ENCODE measurements around the gene PABPN1L.

The PABPN1L gene

GRCh38 chr16:88884569-88885271 lies 18.3 kb upstream of the PABPN1L start:
- Histone ChIP-seq H3K36me3 (ENCODE audit: control insufficient read depth, low read length) (peaks cover 71% of the 10 kb centered on the region), H3K27me3 (ENCODE audit: control insufficient read depth, low read length) (no peaks in the 10 kb centered on the region), H3K9me3 (ENCODE audit: control insufficient read depth, insufficient read depth, low read length) (no peaks in the 10 kb centered on the region), H3K27ac (ENCODE audit: low read depth, low read length) (no peak overlapping the region), H3K79me2 (ENCODE audit: control insufficient read depth, low read length) (no peaks in the 10 kb centered on the region), H3K4me3 (ENCODE audit: low read length) (no peak overlapping the region), H3K4me1 (ENCODE audit: control insufficient read depth, low read length) (no peaks in the 10 kb centered on the region), H4K20me1 (ENCODE audit: control insufficient read depth, insufficient read depth, low read depth, low read length) (no peaks in the 10 kb centered on the region), H3F3A (ENCODE audit: control insufficient read depth, insufficient read depth) (no peaks in the 10 kb centered on the region), H3K9me2 (replicated peaks; ENCODE audit: control insufficient read depth, low read length) (no peaks in the 10 kb centered on the region), H3K4me2 (ENCODE audit: low read length) (no peak overlapping the region)
- TF ChIP-seq EZH2phosphoT487 (IDR thresholded peaks at IDR 0.05; ENCODE audit: borderline replicate concordance, low read length) = no peak
- TF ChIP-seq, protein P1, sequence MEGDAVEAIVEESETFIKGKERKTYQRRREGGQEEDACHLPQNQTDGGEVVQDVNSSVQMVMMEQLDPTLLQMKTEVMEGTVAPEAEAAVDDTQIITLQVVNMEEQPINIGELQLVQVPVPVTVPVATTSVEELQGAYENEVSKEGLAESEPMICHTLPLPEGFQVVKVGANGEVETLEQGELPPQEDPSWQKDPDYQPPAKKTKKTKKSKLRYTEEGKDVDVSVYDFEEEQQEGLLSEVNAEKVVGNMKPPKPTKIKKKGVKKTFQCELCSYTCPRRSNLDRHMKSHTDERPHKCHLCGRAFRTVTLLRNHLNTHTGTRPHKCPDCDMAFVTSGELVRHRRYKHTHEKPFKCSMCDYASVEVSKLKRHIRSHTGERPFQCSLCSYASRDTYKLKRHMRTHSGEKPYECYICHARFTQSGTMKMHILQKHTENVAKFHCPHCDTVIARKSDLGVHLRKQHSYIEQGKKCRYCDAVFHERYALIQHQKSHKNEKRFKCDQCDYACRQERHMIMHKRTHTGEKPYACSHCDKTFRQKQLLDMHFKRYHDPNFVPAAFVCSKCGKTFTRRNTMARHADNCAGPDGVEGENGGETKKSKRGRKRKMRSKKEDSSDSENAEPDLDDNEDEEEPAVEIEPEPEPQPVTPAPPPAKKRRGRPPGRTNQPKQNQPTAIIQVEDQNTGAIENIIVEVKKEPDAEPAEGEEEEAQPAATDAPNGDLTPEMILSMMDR (IDR thresholded peaks at IDR 0.05; ENCODE audit: low read depth, low read length, poor library complexity, severe bottlenecking) = no peak

GRCh38 chr16:88883946-88884345 lies 17.5 kb upstream of the PABPN1L start:
- Histone ChIP-seq H3K27ac (ENCODE audit: low read depth, low read length) (no peak overlapping the region), H4K20me1 (ENCODE audit: control insufficient read depth, insufficient read depth, low read depth, low read length) (no peaks in the 10 kb centered on the region), H3K9me2 (replicated peaks; ENCODE audit: control insufficient read depth, low read length) (no peaks in the 10 kb centered on the region), H3K9me3 (ENCODE audit: control insufficient read depth, insufficient read depth, low read length) (no peaks in the 10 kb centered on the region), H3K79me2 (ENCODE audit: control insufficient read depth, low read length) (no peaks in the 10 kb centered on the region), H3K4me3 (ENCODE audit: low read length) (no peak overlapping the region), H3K4me2 (ENCODE audit: low read length) (no peak overlapping the region), H3F3A (ENCODE audit: control insufficient read depth, insufficient read depth) (no peaks in the 10 kb centered on the region), H3K27me3 (ENCODE audit: control insufficient read depth, low read length) (no peaks in the 10 kb centered on the region), H3K36me3 (ENCODE audit: control insufficient read depth, low read length) (peaks cover 78% of the 10 kb centered on the region), H3K4me1 (ENCODE audit: control insufficient read depth, low read length) (no peaks in the 10 kb centered on the region)
- no peak for TF ChIP-seq EZH2phosphoT487 (IDR thresholded peaks at IDR 0.05; ENCODE audit: borderline replicate concordance, low read length)
- TF ChIP-seq, protein P1 (IDR thresholded peaks at IDR 0.05; ENCODE audit: low read depth, low read length, poor library complexity, severe bottlenecking) = no peak

GRCh38 chr16:88883117-88883895 lies 16.8 kb upstream of the PABPN1L start:
- H3K27me3 ChIP-seq (ENCODE audit: control insufficient read depth, low read length) = no peaks in the 10 kb centered on the region
- H3K4me3 ChIP-seq (ENCODE audit: low read length) = no peak overlapping the region
- no peak overlapping the region for H3K4me2 ChIP-seq (ENCODE audit: low read length)
- H3K36me3 ChIP-seq (ENCODE audit: control insufficient read depth, low read length) = peaks cover 82% of the 10 kb centered on the region
- no peaks in the 10 kb centered on the region for H4K20me1 ChIP-seq (ENCODE audit: control insufficient read depth, insufficient read depth, low read depth, low read length)
- H3K9me3 ChIP-seq (ENCODE audit: control insufficient read depth, insufficient read depth, low read length) = no peaks in the 10 kb centered on the region
- H3K9me2 ChIP-seq (replicated peaks; ENCODE audit: control insufficient read depth, low read length) = no peaks in the 10 kb centered on the region
- H3K79me2 ChIP-seq (ENCODE audit: control insufficient read depth, low read length) = no peaks in the 10 kb centered on the region
- H3K4me1 ChIP-seq (ENCODE audit: control insufficient read depth, low read length) = no peaks in the 10 kb centered on the region
- TF ChIP-seq EZH2phosphoT487 (IDR thresholded peaks at IDR 0.05; ENCODE audit: borderline replicate concordance, low read length) = no peak
- TF ChIP-seq, protein P1 (IDR thresholded peaks at IDR 0.05; ENCODE audit: low read depth, low read length, poor library complexity, severe bottlenecking) = no peak
- no peaks in the 10 kb centered on the region for H3F3A ChIP-seq (ENCODE audit: control insufficient read depth, insufficient read depth)
- H3K27ac ChIP-seq (ENCODE audit: low read depth, low read length) = no peak overlapping the region

Data from DOHH2 (cell line).